MM.1S (cell line): Measurements from ENCODE around the gene DNER.

Source experiments
- DNase-seq: peaks from one replicate; pipeline ENCODE4 v3.0.0-alpha.2; 2015
- H2AFZ ChIP-seq: fragments of 300-600 bp; sonication (generic); 2 replicates; pipeline ENCODE4 v1.6.0; 2016; ENCODE audit warnings: antibody characterized with exemption, low read length
- H3F3A ChIP-seq: fragments of 300-600 bp; sonication (generic); 2 replicates; pipeline ENCODE4 v1.6.1; 2016; ENCODE audit warnings: mild to moderate bottlenecking, antibody characterized with exemption, low read length, moderate library complexity, mixed read lengths; ENCODE audit not compliant: insufficient read depth
- H3K27ac ChIP-seq: fragments of 300-600 bp; sonication (generic); 2 replicates; pipeline ENCODE4 v1.5.1; 2016; ENCODE audit warnings: mild to moderate bottlenecking, low read length
- H3K27me3 ChIP-seq: fragments of 300-600 bp; sonication (generic); replicated peaks from 2 replicates; pipeline ENCODE4 v1.6.0; 2016; ENCODE audit warnings: low read length; ENCODE audit not compliant: insufficient read depth
- H3K36me3 ChIP-seq: fragments of 300-600 bp; sonication (generic); replicated peaks from 2 replicates; pipeline ENCODE4 v1.6.1; 2016; ENCODE audit warnings: mild to moderate bottlenecking, low read length, mixed read lengths; ENCODE audit not compliant: insufficient read depth
- H3K4me1 ChIP-seq: fragments of 300-600 bp; sonication (generic); 2 replicates; pipeline ENCODE4 v1.6.1; 2016; ENCODE audit warnings: low read length, mixed read lengths
- H3K4me2 ChIP-seq: fragments of 300-600 bp; sonication (generic); 2 replicates; pipeline ENCODE4 v1.6.0; 2016; ENCODE audit warnings: low read depth, low read length
- H3K4me3 ChIP-seq: fragments of 300-600 bp; sonication (generic); 2 replicates; pipeline ENCODE4 v1.5.1; 2016; ENCODE audit warnings: low read length, mixed read lengths
- H3K79me2 ChIP-seq: fragments of 300-600 bp; sonication (generic); 2 replicates; pipeline ENCODE4 v1.6.1; 2016; ENCODE audit warnings: mixed run types, low read length, mixed read lengths
- H3K9ac ChIP-seq: fragments of 300-600 bp; sonication (generic); 2 replicates; pipeline ENCODE4 v1.6.1; 2016; ENCODE audit warnings: low read length, mixed read lengths
- H3K9me2 ChIP-seq: fragments of 300-600 bp; sonication (generic); replicated peaks from 2 replicates; pipeline ENCODE4 v1.6.1; 2016; ENCODE audit warnings: mild to moderate bottlenecking, low read length, mixed read lengths; ENCODE audit not compliant: insufficient read depth
- H3K9me3 ChIP-seq: fragments of 300-600 bp; sonication (generic); replicated peaks from 2 replicates; pipeline ENCODE4 v1.6.1; 2016; ENCODE audit warnings: mild to moderate bottlenecking, low read length, mixed read lengths; ENCODE audit not compliant: insufficient read depth
- H4K20me1 ChIP-seq: fragments of 300-600 bp; sonication (generic); 2 replicates; pipeline ENCODE4 v1.6.1; 2016; ENCODE audit warnings: mild to moderate bottlenecking, low read length, moderate library complexity, mixed read lengths; ENCODE audit not compliant: insufficient read depth
- EZH2 ChIP-seq: fragments of 300-600 bp; sonication (generic); optimal IDR thresholded peaks from 2 replicates; pipeline ENCODE3; 2017; ENCODE audit warnings: low read depth, mild to moderate bottlenecking, antibody characterized with exemption, low read length, mixed read lengths
- EZH2phosphoT487 ChIP-seq: fragments of 300-600 bp; sonication (generic); IDR thresholded peaks from 2 replicates; pipeline ENCODE4 v1.6.1; 2018; ENCODE audit warnings: antibody characterized with exemption, low read length
- TF ChIP-seq, protein P1 (sequence below): fragments of 300-600 bp; sonication (generic); IDR thresholded peaks from 2 replicates; pipeline ENCODE4 v1.5.1; 2016; ENCODE audit warnings: antibody characterized with exemption, low read length, mixed read lengths

The DNER gene

DNA sequence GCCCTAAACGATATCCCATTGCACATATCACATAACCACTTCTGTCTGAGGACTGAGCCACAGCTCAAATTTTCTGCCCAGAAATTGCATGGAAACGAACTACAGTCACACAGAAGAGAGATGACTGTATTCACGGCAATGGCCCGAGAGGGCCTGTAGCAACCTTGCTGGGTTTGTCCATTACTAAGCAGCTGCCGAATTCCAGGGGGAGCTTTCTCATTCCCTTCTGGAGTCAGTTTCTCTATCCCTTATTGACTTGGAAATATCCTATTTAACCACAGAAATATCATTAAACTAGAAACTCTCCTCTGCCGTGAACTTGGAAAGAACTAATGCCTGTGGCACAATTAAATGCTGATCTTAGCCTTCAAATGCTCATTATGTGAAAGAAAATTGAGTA lies 183.9 kb downstream of the DNER start:
- no peaks in the 10 kb centered on the region for H4K20me1 ChIP-seq
- no peak overlapping the region for H3K9ac ChIP-seq
- no peak overlapping the region for H3K4me3 ChIP-seq
- no peaks in the 10 kb centered on the region for H3K79me2 ChIP-seq
- no peaks in the 10 kb centered on the region for H3K36me3 ChIP-seq
- TF ChIP-seq, protein P1, sequence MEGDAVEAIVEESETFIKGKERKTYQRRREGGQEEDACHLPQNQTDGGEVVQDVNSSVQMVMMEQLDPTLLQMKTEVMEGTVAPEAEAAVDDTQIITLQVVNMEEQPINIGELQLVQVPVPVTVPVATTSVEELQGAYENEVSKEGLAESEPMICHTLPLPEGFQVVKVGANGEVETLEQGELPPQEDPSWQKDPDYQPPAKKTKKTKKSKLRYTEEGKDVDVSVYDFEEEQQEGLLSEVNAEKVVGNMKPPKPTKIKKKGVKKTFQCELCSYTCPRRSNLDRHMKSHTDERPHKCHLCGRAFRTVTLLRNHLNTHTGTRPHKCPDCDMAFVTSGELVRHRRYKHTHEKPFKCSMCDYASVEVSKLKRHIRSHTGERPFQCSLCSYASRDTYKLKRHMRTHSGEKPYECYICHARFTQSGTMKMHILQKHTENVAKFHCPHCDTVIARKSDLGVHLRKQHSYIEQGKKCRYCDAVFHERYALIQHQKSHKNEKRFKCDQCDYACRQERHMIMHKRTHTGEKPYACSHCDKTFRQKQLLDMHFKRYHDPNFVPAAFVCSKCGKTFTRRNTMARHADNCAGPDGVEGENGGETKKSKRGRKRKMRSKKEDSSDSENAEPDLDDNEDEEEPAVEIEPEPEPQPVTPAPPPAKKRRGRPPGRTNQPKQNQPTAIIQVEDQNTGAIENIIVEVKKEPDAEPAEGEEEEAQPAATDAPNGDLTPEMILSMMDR, result no peak
- TF ChIP-seq EZH2phosphoT487 (no peak), EZH2 (no peak)
- H3K9me3 ChIP-seq, result no peaks in the 10 kb centered on the region
- H3K27ac ChIP-seq, result no peak overlapping the region
- no peak overlapping the region for H2AFZ ChIP-seq
- no peaks in the 10 kb centered on the region for H3K27me3 ChIP-seq
- DNase-seq, result no peak
- H3K4me2 ChIP-seq, result no peak overlapping the region
- no peaks in the 10 kb centered on the region for H3K9me2 ChIP-seq
- H3F3A ChIP-seq, result no peaks in the 10 kb centered on the region
- H3K4me1 ChIP-seq, result no peaks in the 10 kb centered on the region

DNA sequence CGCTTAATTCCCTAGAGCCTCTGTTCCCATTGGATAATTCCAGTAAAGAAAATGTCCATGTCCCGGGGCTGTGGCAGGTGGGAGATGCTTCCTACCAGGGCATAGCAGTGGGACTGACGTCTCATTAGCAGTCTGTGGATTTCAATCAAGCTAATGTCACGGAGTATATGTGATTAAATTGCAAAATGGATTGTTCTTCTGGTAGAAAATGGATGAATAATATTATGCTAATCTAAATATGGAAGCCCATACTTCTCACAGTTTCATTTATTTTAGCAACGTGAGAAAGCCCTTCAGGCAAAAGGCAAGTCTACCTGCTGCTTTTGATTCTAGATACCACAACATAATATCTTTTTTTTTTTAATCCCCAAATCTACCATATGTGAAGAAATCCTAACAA lies 185.5 kb downstream of the DNER start:
- H3K9ac ChIP-seq, result no peak overlapping the region
- no peaks in the 10 kb centered on the region for H3K27me3 ChIP-seq
- no peak overlapping the region for H3K4me3 ChIP-seq
- H3K9me3 ChIP-seq, result no peaks in the 10 kb centered on the region
- H3K4me2 ChIP-seq, result no peak overlapping the region
- no peak overlapping the region for H3K27ac ChIP-seq
- no peaks in the 10 kb centered on the region for H3K36me3 ChIP-seq
- no peak for DNase-seq
- H3K9me2 ChIP-seq, result no peaks in the 10 kb centered on the region
- TF ChIP-seq EZH2phosphoT487 (no peak), EZH2 (no peak)
- TF ChIP-seq, protein P1, result no peak
- no peaks in the 10 kb centered on the region for H4K20me1 ChIP-seq
- H3F3A ChIP-seq, result no peaks in the 10 kb centered on the region
- H3K79me2 ChIP-seq, result no peaks in the 10 kb centered on the region
- no peaks in the 10 kb centered on the region for H3K4me1 ChIP-seq
- H2AFZ ChIP-seq, result no peak overlapping the region

DNA sequence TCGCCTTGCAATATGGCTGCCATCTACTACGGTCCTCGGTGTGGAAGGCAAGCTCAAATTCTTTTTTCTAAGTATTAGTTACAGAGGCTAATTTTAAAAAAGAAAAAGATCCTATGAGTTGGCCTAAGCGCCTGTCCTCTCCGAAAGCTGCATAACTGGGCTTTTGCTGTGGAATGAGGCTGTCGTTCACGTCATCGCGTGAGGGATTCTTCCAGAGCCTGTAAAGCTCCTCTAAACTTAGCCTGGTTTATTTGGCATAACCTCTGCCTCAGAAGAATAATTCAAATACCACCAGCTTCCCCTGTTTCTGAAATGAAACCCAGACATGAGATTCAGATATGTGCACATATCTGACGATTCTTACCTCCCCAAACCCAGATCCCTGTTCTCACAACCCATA lies 187.4 kb downstream of the DNER start:
- H3K79me2 ChIP-seq, result no peaks in the 10 kb centered on the region
- H3K4me3 ChIP-seq, result no peak overlapping the region
- no peaks in the 10 kb centered on the region for H3K4me1 ChIP-seq
- H3K9me2 ChIP-seq, result no peaks in the 10 kb centered on the region
- TF ChIP-seq EZH2phosphoT487 (no peak), EZH2 (no peak)
- TF ChIP-seq, protein P1, result no peak
- DNase-seq, result peak; percentile 24
- H3K27me3 ChIP-seq, result no peaks in the 10 kb centered on the region
- no peaks in the 10 kb centered on the region for H3K9me3 ChIP-seq
- H3K36me3 ChIP-seq, result no peaks in the 10 kb centered on the region
- H3F3A ChIP-seq, result no peaks in the 10 kb centered on the region
- H3K27ac ChIP-seq, result no peak overlapping the region
- no peaks in the 10 kb centered on the region for H4K20me1 ChIP-seq
- no peak overlapping the region for H3K4me2 ChIP-seq
- H2AFZ ChIP-seq, result no peak overlapping the region
- no peak overlapping the region for H3K9ac ChIP-seq
